HepG2 (cell line): ENCODE results near the gene FOXN3. TPM values are rescaled to one million over a fixed set of nuclear protein-coding genes. Genes with fewer than 3 reads are reported as not detected.

Experiments
- ATAC-seq: fragments of 200-7000 bp; cut with Tn5 transposase; 3 replicates; pipeline ENCODE4 v1.9.1; 2020; ENCODE audit warnings: mild to moderate bottlenecking, moderate library complexity
- BruUV-seq: library from RNA; stranded (reverse); fragments of 400-500 nt; replicated peaks from 2 replicates; lab custom pipeline; 2021; lab: Mats Ljungman, UMichigan
- CTCF ChIA-PET: fragments of 300-600 bp; formaldehyde crosslinking; extraction: SDS; loops from one replicate; lab custom pipeline; 2021; ENCODE audit warnings: low total read pairs, inconsistent platforms, low intra/inter-chr PET ratio; lab: Yijun Ruan, JAX
- POLR2A ChIA-PET: fragments of 350-600 bp; sonication (Branson Sonifier 250); formaldehyde crosslinking; loops from one replicate; lab custom pipeline; 2020; ENCODE audit warnings: antibody characterized with exemption, inconsistent platforms; lab: Yijun Ruan, JAX
- DNase-seq: peaks from one replicate; pipeline ENCODE4 v3.0.0-alpha.2; 2015; ENCODE audit warnings: low spot score
- FAIRE-seq: peaks from 3 replicates; lab custom pipeline; 2011; peaks lifted over from hg19 to GRCh38; lab: Jason Lieb, UNC
- H2AFZ ChIP-seq: one replicate; pipeline ENCODE4 v1.6.1; 2011; ENCODE audit warnings: low read length, inconsistent platforms
- H3K27ac ChIP-seq: fragments of 300-600 bp; 3 replicates; pipeline ENCODE4 v1.8.0; 2011; ENCODE audit warnings: mixed run types, mild to moderate bottlenecking, mixed read lengths, low read length, inconsistent platforms; ENCODE audit not compliant: insufficient read depth; ENCODE audit errors: extremely low read length
- H3K27me3 ChIP-seq, 2 experiments: fragments of 200-600 bp in 1 of 2; 2 replicates in 1 of 2; 3 replicates in 1 of 2; pipeline versions ENCODE4 v1.6.0 to v1.8.0; 2011; ENCODE audit warnings: low read length in 2 of 2, mild to moderate bottlenecking in 2 of 2, moderate library complexity in 2 of 2, inconsistent platforms in 1 of 2; ENCODE audit not compliant: insufficient read depth in 2 of 2, control insufficient read depth in 1 of 2
- H3K36me3 ChIP-seq, 2 experiments: fragments of 200-600 bp in 1 of 2; replicated peaks in 1 of 2; 2 replicates in 1 of 2; 3 replicates in 1 of 2; pipeline versions ENCODE4 v1.5.1 to v1.8.0; 2011; ENCODE audit warnings: low read length in 2 of 2, inconsistent platforms in 1 of 2; ENCODE audit not compliant: insufficient read depth in 2 of 2, control insufficient read depth in 1 of 2
- H3K4me1 ChIP-seq: 2 replicates; pipeline ENCODE4 v1.5.1; 2012; ENCODE audit warnings: low read length, inconsistent platforms; ENCODE audit not compliant: insufficient read depth
- H3K4me2 ChIP-seq: 2 replicates; pipeline ENCODE4 v1.6.0; 2011; ENCODE audit warnings: low read depth, low read length, inconsistent platforms
- H3K4me3 ChIP-seq, 3 experiments: fragments of 200-600 bp in 1 of 3; sonication (generic), shearing (Covaris generic) in 1 of 3; replicated peaks in 1 of 3; 2 replicates each; pipeline ENCODE4 v1.5.1; 2011 to 2016; ENCODE audit warnings: low read length in 3 of 3, inconsistent platforms in 2 of 3, low read depth in 2 of 3, mild to moderate bottlenecking in 2 of 3, control low read depth in 1 of 3, mixed read lengths in 1 of 3; ENCODE audit not compliant: insufficient read depth in 1 of 3
- H3K79me2 ChIP-seq: one replicate; pipeline ENCODE4 v1.6.1; 2011; ENCODE audit warnings: low read length, inconsistent platforms; ENCODE audit not compliant: insufficient read depth
- H3K9ac ChIP-seq: 2 replicates; pipeline ENCODE4 v1.6.0; 2011; ENCODE audit warnings: mild to moderate bottlenecking, low read depth, low read length, inconsistent platforms; ENCODE audit not compliant: insufficient read depth
- H3K9me3 ChIP-seq: 2 replicates; pipeline ENCODE4 v1.5.1; 2012; ENCODE audit warnings: mild to moderate bottlenecking, low read length
- H4K20me1 ChIP-seq: 2 replicates; pipeline ENCODE4 v1.6.0; 2011; ENCODE audit warnings: inconsistent platforms, mild to moderate bottlenecking, low read length, moderate library complexity; ENCODE audit not compliant: insufficient read depth
- DRAP1 ChIP-seq: IDR thresholded peaks from 2 replicates; pipeline ENCODE4 v1.6.1; 2016; ENCODE audit warnings: missing genetic modification reagents, missing compliant biosample characterization
- FOXP1 ChIP-seq, 2 experiments: fragments of 450-650 bp in 1 of 2; IDR thresholded peaks; 2 replicates each; pipeline ENCODE4 v1.6.1; 2017 to 2018; ENCODE audit warnings: antibody characterized with exemption in 1 of 2
- GATAD2A ChIP-seq: IDR thresholded peaks from 2 replicates; pipeline ENCODE4 v1.6.1; 2016
- GFI1 ChIP-seq: sonication (generic); formaldehyde crosslinking; IDR thresholded peaks from 2 replicates; pipeline ENCODE4 v1.5.0; 2020; ENCODE audit warnings: missing genetic modification reagents, mild to moderate bottlenecking, borderline replicate concordance
- HHEX ChIP-seq: IDR thresholded peaks from 2 replicates; pipeline ENCODE4 v1.6.1; 2016; ENCODE audit warnings: control low read depth
- HMGXB4 ChIP-seq, 2 experiments: sonication (generic) in 1 of 2; formaldehyde crosslinking in 1 of 2; IDR thresholded peaks; 2 replicates each; pipeline versions ENCODE4 v1.4.0 to v1.6.1; 2018 to 2020; ENCODE audit warnings: missing genetic modification reagents in 2 of 2, borderline replicate concordance in 1 of 2, low read depth in 1 of 2, mild to moderate bottlenecking in 1 of 2, missing biosample characterization in 1 of 2
- HNF4A ChIP-seq: sonication (generic); formaldehyde crosslinking; IDR thresholded peaks from 2 replicates; pipeline ENCODE4 v1.4.0; 2020; ENCODE audit warnings: missing genetic modification reagents
- MXD4 ChIP-seq: IDR thresholded peaks from 2 replicates; pipeline ENCODE4 v1.6.1; 2016; ENCODE audit warnings: mild to moderate bottlenecking, missing biosample characterization, missing genetic modification reagents
- RBM22 ChIP-seq: fragments of 200-400 bp; formaldehyde crosslinking; optimal IDR thresholded peaks from 2 replicates; pipeline ENCODE3; 2017; ENCODE audit warnings: mild to moderate bottlenecking, low read length, moderate library complexity
- SNAI1 ChIP-seq: sonication (generic); formaldehyde crosslinking; IDR thresholded peaks from 2 replicates; pipeline ENCODE4 v1.5.0; 2020; ENCODE audit warnings: mild to moderate bottlenecking, missing genetic modification reagents, borderline replicate concordance
- SNAPC5 ChIP-seq: sonication (generic); formaldehyde crosslinking; IDR thresholded peaks from 2 replicates; pipeline ENCODE4 v1.8.1; 2023; ENCODE audit warnings: mild to moderate bottlenecking, missing genetic modification reagents, borderline replicate concordance
- SRSF9 ChIP-seq: fragments of 200-400 bp; formaldehyde crosslinking; IDR thresholded peaks from 2 replicates; pipeline ENCODE4 v1.6.1; 2018; ENCODE audit warnings: borderline replicate concordance, mild to moderate bottlenecking, low read depth, low read length; ENCODE audit not compliant: insufficient read depth, poor library complexity, severe bottlenecking
- YEATS4 ChIP-seq: sonication (generic); formaldehyde crosslinking; IDR thresholded peaks from 2 replicates; pipeline ENCODE4 v1.4.0; 2020; ENCODE audit warnings: missing genetic modification reagents, borderline replicate concordance
- ZFY ChIP-seq: sonication (generic); formaldehyde crosslinking; IDR thresholded peaks from 2 replicates; pipeline ENCODE4 v1.4.0; 2020; ENCODE audit warnings: missing genetic modification reagents
- ZMAT5 ChIP-seq: sonication (generic); formaldehyde crosslinking; IDR thresholded peaks from 2 replicates; pipeline ENCODE4 v1.5.0; 2020; ENCODE audit warnings: mild to moderate bottlenecking, low read depth, missing genetic modification reagents, borderline replicate concordance
- ZNF674 ChIP-seq: sonication (generic); formaldehyde crosslinking; IDR thresholded peaks from 2 replicates; pipeline ENCODE4 v1.5.0; 2020; ENCODE audit warnings: low read depth, mild to moderate bottlenecking, missing genetic modification reagents
- ZNF879 ChIP-seq: sonication (generic); formaldehyde crosslinking; IDR thresholded peaks from 2 replicates; pipeline ENCODE4 v1.8.1; 2023; ENCODE audit warnings: missing genetic modification reagents
- WGBS: methylation state at CpG from one replicate; pipeline ENCODE4 v1.1.6; 2017; ENCODE audit warnings: low lambda C conversion rate; 5-methylcytosine and 5-hydroxymethylcytosine counted together
- in situ Hi-C: cut with HindIII; loops from 2 replicates; pipeline ENCODE4 v1.10.0; 2017; ENCODE audit warnings: low pct_unique_long_range_greater_than_20kb; ENCODE audit not compliant: extremely low pct_ligation_motif_present
- intact Hi-C: fragments of 100-400 bp; cut with micrococcal nuclease; formaldehyde crosslinking; loops from one replicate; pipeline ENCODE4 v1.10.0; 2022; ENCODE audit not compliant: unreplicated experiment
- polyA plus RNA-seq, 8 experiments: library from polyadenylated mRNA; depleted of rRNA in 3 of 8; stranded (reverse) in 7 of 8; unstranded in 1 of 8; fragments of >200 nt; fragmentation: Illumina TruSeq in 4 of 8; extraction: Trizol in 4 of 8; gene quantifications; 2 replicates each; pipeline versions ENCODE4 v1.2.1 to v1.2.3, GENCODE V29; 2011 to 2016; ENCODE audit warnings: low read depth in 4 of 8, missing spikeins in 1 of 8, mixed read lengths in 1 of 8; ENCODE audit not compliant: insufficient read depth in 1 of 8
- total RNA-seq, 5 experiments: library from RNA; depleted of rRNA; stranded (reverse); fragments of >200 nt; fragmentation: Illumina TruSeq; extraction: Trizol; gene quantifications; 2 replicates each; pipeline ENCODE4 v1.2.3, GENCODE V29; 2016; ENCODE audit warnings: low read depth in 1 of 5

Gene FOXN3
- total and polyA plus RNA-seq, 2 of the 13 experiments (the other 11 are each of a cell fraction or from before 2014, with no cell fraction given), result 32.4 to 70.2 TPM

GRCh38 chr14:89267656-89268055, 149.4 kb downstream of the FOXN3 start:
- POLR2A ChIA-PET, result no interaction called here
- no peak overlapping the region for H3K9ac ChIP-seq
- WGBS, result 98% methylated on average over 5 of the region's 5 CpGs
- no peaks in the 10 kb centered on the region for H3K9me3 ChIP-seq
- no peak overlapping the region for H2AFZ ChIP-seq
- peaks cover 51% of the 10 kb centered on the region for H3K4me1 ChIP-seq
- CTCF ChIA-PET, result no interaction called here
- BruUV-seq, result no TSS peak
- no peak overlapping the region for H3K4me2 ChIP-seq
- no peak for DNase-seq
- no peak overlapping the region for H3K4me3 ChIP-seq
- H3K79me2 ChIP-seq, result peaks cover 73% of the 10 kb centered on the region
- no peaks in the 10 kb centered on the region for H3K27me3 ChIP-seq
- no peak for TF ChIP-seq RBM22
- no peak for TF ChIP-seq SRSF9
- TF ChIP-seq YEATS4 (CRISPR knock-in tag), result no peak
- no peak for FAIRE-seq
- no peak for ATAC-seq
- H3K36me3 ChIP-seq, result peaks cover 18 to 41% of the 10 kb centered on the region in 2 experiments; a peak in 4 of 5 replicates
- in situ Hi-C loops, result no loop called here
- intact Hi-C loops, result no loop called here
- H4K20me1 ChIP-seq, result peaks cover 58% of the 10 kb centered on the region
- no peak overlapping the region for H3K27ac ChIP-seq

GRCh38 chr14:89267163-89267562, 149.9 kb downstream of the FOXN3 start:
- 96% methylated on average over 7 of the region's 7 CpGs for WGBS
- H3K36me3 ChIP-seq, result peaks cover 18 to 41% of the 10 kb centered on the region in 2 experiments; a peak in 4 of 5 replicates
- peaks cover 59% of the 10 kb centered on the region for H4K20me1 ChIP-seq
- FAIRE-seq, result no peak
- no TSS peak for BruUV-seq
- DNase-seq, result no peak
- CTCF ChIA-PET, result no interaction called here
- no peaks in the 10 kb centered on the region for H3K9me3 ChIP-seq
- POLR2A ChIA-PET, result no interaction called here
- H3K4me2 ChIP-seq, result no peak overlapping the region
- peaks cover 75% of the 10 kb centered on the region for H3K79me2 ChIP-seq
- intact Hi-C loops (no loop called here), in situ Hi-C loops (no loop called here)
- no peak overlapping the region for H2AFZ ChIP-seq
- H3K4me3 ChIP-seq, result no peak overlapping the region
- H3K9ac ChIP-seq, result no peak overlapping the region
- no peak for ATAC-seq
- H3K27me3 ChIP-seq, result no peaks in the 10 kb centered on the region
- peaks cover 52% of the 10 kb centered on the region for H3K4me1 ChIP-seq
- H3K27ac ChIP-seq, result no peak overlapping the region
- TF ChIP-seq GATAD2A (no peak), SNAPC5 (CRISPR knock-in tag) (no peak), DRAP1 (CRISPR knock-in tag) (no peak), ZNF879 (CRISPR knock-in tag) (no peak), GFI1 (CRISPR knock-in tag) (no peak), HNF4A (CRISPR knock-in tag) (no peak), ZFY (CRISPR knock-in tag) (no peak), ZNF674 (CRISPR knock-in tag) (no peak), FOXP1 (IDR thresholded peaks at IDR 0.05) (no peak), FOXP1 (CRISPR knock-in tag; IDR thresholded peaks at IDR 0.05) (no peak), SNAI1 (CRISPR knock-in tag) (no peak), ZMAT5 (no peak), HHEX (CRISPR knock-in tag) (no peak), MXD4 (no peak), HMGXB4 (CRISPR knock-in tag; IDR thresholded peaks at IDR 0.05; ENCODE audit: borderline replicate concordance in 1 of 2, low read depth in 1 of 2) (no peak)
